Stimulated activated CD8-positive, alpha-beta memory T cell treated with anti-CD3 and anti-CD28 coated beads, Interleukin-12 subunit alpha, Interleukin-12 subunit beta, amount 100 ng/mL, for 1 hour (primary cell): ENCODE measurements around the gene MNS1.
"Not testable (repeated sequence)": the region's sequence is repeated elsewhere in the genome, so short reads cannot be mapped to it uniquely, and the experiment has no call there.

Source experiments
- DNase-seq: peaks from one replicate; pipeline ENCODE4 v3.0.0-alpha.2; 2020; ENCODE audit warnings: low read depth

Gene MNS1

DNA sequence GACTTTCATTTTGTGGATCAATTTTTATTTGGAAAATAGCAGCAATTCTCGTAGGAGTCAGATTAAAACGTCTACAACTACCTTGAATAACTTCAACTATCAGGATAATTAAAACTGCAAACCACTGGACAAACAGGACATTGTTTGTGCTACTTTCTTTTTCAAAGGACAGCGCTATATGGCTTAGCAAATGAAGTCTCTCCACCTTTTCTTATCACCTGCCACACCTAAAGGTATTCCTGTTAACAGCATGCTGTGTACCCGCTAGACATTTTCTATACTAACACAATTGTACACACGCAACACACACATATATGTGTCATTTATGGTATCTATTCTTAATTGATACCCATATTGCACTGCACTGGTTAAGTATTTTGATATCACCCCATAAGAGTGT, 19.2 kb downstream of the MNS1 start:
- no peak for DNase-seq

GRCh38 chr15:56442354-56442753, 22.6 kb downstream of the MNS1 start:
- DNase-seq = no peak

DNA sequence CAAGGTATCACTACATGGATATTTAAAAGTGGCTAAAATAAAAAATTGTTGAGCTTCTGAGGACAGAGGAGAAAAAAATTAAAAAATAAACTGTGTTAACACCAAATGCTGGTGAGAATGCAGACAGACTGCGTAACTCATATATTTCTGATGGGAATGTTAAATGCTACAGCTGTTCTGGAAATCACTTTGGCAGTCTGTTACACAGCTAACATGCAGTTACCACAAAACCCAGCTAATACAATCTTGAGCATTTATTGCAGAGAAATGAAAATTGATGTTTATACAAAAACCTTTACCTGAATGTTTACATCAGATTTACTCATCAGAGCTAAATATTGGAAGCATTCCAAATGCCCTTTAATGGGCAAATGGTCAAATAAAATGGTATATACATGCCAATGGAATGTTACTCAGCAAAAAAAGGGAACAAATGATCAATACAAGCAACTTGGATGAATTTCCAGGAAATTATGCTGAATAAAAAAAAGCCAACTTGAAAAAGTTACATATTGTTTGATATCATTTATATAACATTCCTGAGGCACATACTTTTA, 24.6 kb downstream of the MNS1 start:
- DNase-seq = no peak

DNA sequence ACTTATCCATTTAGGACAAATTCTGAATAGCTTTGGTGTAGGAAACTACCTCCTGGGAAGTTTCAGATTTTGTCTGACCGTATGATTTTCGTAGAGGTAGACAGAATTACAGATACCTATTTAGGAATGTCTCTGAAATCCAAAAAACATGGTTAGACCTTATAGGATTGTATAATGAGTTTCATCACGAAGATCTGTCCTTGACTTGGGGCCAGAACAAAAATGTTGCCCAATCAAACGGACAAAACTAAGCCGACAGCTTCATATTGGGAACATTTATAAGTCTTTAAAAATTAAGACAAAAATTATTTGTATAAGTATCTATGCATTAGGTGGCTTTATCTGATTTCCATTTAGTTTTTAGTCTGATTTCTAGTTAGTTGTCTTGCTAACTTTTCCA, 32.6 kb downstream of the MNS1 start:
- DNase-seq = no peak

DNA sequence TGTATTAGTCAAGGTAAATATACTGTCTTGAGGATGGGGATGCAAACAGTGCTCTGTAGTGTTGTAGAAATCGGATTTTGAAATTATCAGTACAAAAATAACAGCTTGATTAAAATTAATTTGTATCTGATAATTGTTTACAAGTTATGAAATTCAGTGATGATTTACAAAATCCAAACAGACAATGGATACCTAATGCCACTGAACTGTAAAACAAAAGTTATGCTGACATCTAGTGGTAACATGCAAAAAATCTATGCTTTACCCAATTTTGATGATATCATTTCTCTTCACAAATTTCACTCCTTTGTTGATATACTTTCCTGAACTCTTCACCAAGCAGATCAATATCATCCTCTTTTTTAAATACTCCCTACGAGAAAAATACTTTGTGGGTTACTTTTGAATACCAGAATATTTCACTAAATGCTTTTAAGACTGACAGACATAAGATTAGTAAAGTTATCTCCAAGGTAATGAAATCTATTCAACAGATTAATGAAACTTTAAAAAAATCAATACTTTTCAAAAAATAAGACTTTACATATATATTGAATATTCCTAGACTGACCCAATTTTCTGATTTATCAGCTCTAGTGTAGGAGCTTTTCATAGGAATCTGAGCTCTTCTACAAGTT, 36.0 kb downstream of the MNS1 start:
- no peak for DNase-seq

DNA sequence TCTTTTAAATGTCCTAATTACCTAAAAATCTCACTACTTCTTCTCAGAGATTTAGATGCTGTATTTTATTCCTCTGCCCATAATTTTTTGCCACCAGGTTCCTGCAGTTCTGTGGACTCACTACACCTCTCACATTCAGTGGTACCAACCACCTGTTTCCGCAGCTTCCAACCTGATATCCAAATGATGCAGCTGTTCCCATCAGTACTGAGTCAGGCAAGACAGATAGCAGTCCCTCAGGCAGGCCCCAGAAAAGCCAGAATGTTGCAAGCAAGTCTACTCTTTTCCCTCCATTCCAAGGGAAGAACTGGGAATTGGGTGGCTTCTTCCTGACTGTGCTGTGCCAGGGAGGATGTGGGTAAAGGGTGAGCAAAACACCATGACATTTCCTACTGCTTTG, 39.0 kb downstream of the MNS1 start:
- DNase-seq = no peak

- no peak for DNase-seq
These were observed 39.7 kb downstream of the MNS1 start for GRCh38 chr15:56425276-56425675.

DNA sequence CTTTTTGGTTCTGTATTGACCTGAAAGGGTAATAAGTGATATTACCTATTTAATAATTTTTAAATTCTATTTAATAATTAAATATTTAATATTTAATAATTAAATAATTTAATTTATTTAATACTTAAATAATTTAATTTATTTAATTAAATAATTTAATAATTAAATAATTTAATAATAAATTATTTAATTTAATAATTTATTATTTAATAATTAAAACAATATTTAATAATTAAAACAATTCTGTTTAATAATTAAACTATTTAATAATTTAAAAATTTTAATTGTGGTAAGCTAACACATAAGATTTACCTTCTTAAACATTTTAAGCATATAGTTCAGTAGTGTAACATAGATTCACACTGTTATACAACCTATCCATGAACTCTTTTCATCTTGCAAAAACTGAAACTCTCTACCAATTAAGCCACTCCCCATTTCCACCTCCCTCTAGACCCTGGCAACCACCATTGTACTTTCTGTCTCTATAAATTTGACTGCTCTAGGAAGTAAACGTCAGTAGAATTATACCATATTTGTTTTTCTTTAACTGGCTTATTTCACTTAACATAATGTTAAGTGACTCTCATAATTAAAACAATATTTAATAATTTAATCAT, 51.7 kb downstream of the MNS1 start:
- DNase-seq = not testable (repeated sequence)

GRCh38 chr15:56411122-56411749, 53.7 kb downstream of the MNS1 start:
- DNase-seq = no peak

DNA sequence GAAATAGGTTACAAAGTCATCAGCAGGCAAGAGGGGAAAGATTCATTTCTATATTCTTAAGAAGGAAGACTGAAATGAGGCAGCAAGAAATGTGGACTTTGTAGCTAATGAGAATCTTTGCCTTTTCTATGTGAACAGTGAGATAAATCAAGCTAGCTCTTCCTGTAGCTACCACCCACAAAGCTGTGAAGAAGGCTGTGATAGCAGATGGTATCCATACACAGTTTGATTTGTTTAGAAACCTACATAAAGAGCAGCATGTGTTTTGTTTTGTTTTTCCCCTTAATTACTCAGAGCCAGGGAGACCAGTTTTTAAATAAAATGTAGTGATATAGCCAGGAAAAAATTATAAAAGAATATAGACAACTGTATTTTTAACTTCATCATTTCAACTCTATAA, 54.2 kb downstream of the MNS1 start:
- DNase-seq = no peak

- DNase-seq = not testable (repeated sequence)
These were observed 65.7 kb downstream of the MNS1 start for GRCh38 chr15:56399209-56399608.

DNA sequence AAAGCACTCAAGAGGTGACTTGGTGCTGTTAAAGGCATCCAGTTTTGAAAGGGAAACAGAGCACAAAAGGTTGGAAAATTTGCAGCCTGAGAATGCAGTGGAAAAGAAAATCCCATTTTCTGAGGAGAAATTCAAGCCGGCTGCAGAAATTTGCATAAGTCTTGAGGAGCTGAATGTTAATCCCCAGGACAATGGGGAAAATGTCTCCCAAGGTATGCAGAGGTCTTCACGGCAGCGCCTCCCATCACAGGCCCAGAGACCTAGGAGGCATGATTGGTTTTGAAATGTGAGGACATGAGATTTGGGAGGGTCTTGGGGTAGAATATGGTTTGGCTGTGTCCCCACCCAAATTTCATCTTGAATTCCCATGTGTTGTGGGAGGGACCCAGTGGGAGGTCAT, 67.6 kb downstream of the MNS1 start:
- DNase-seq = not testable (repeated sequence)

GRCh38 chr15:56394909-56395308, 70.0 kb downstream of the MNS1 start:
- no peak for DNase-seq

GRCh38 chr15:56393277-56393676, 71.7 kb downstream of the MNS1 start:
- no peak for DNase-seq

- no peak for DNase-seq
These were observed 74.1 kb downstream of the MNS1 start for GRCh38 chr15:56390739-56391267.

DNA sequence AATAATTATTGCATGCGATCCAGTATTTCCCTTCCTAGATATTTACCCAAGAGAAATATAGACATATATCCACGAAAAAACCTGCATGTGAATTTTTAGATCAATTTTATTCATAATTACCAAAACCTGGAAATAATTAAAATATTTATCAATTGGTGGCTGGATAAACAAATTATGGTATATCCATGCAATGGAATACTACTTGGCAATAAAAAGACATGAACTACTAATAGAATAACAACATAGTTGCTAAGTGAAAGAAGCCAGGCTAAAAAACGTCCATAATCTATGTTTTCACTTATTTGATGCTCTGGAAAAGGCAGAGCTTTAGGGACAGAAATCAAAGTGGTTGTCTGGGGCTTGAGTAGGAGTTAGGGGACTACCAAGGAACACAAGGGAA, 79.0 kb downstream of the MNS1 start:
- no peak for DNase-seq

GRCh38 chr15:56383010-56383409, 81.9 kb downstream of the MNS1 start:
- DNase-seq = no peak
